Ishikawa (cell line): ENCODE measurements around the gene WDR86.

Source experiments
- CEBPB ChIP-seq: IDR thresholded peaks from 2 replicates; pipeline ENCODE4 v1.6.1; 2012
- CREB1 ChIP-seq: IDR thresholded peaks from 2 replicates; pipeline ENCODE4 v1.6.1; 2012; ENCODE audit warnings: low read depth
- EGR1 ChIP-seq: IDR thresholded peaks from 2 replicates; pipeline ENCODE4 v1.6.1; 2012
- EP300 ChIP-seq: IDR thresholded peaks from 2 replicates; pipeline ENCODE4 v1.6.1; 2012; ENCODE audit warnings: borderline replicate concordance
- FOXM1 ChIP-seq: IDR thresholded peaks from 2 replicates; pipeline ENCODE4 v1.6.1; 2012; ENCODE audit warnings: low read depth, borderline replicate concordance
- MAX ChIP-seq: IDR thresholded peaks from 2 replicates; pipeline ENCODE4 v1.6.1; 2012
- NFIC ChIP-seq: IDR thresholded peaks from 2 replicates; pipeline ENCODE4 v1.6.1; 2012
- RAD21 ChIP-seq: IDR thresholded peaks from 2 replicates; pipeline ENCODE4 v1.6.1; 2012; ENCODE audit warnings: low read depth
- REST ChIP-seq: IDR thresholded peaks from 2 replicates; pipeline ENCODE4 v1.6.1; 2012; ENCODE audit warnings: low read depth, mild to moderate bottlenecking
- TAF1 ChIP-seq: IDR thresholded peaks from 2 replicates; pipeline ENCODE4 v1.6.1; 2012; ENCODE audit warnings: low read depth, mild to moderate bottlenecking
- TCF12 ChIP-seq: IDR thresholded peaks from 2 replicates; pipeline ENCODE4 v1.6.1; 2012; ENCODE audit warnings: low read depth
- TEAD4 ChIP-seq: IDR thresholded peaks from 2 replicates; pipeline ENCODE4 v1.6.1; 2012
- USF1 ChIP-seq: IDR thresholded peaks from 2 replicates; pipeline ENCODE4 v1.6.1; 2012
- YY1 ChIP-seq: IDR thresholded peaks from 2 replicates; pipeline ENCODE4 v1.6.1; 2012; ENCODE audit warnings: low read depth

- TF ChIP-seq REST, result no peak
- TF ChIP-seq EP300, result no peak
- TF ChIP-seq FOXM1, result no peak
- TF ChIP-seq TAF1, result no peak
- TF ChIP-seq USF1, result no peak
- TF ChIP-seq EGR1, result no peak
- no peak for TF ChIP-seq TEAD4
- TF ChIP-seq YY1, result no peak
- no peak for TF ChIP-seq RAD21
- no peak for TF ChIP-seq TCF12
- no peak for TF ChIP-seq CREB1
- TF ChIP-seq CEBPB, result no peak
- no peak for TF ChIP-seq NFIC
- no peak for TF ChIP-seq MAX
These were observed 14.1 kb upstream of the WDR86 start for GRCh38 chr7:151423936-151424335.
